Transverse colon (tissue), 4 donors: ENCODE results near the gene EEF1B2.
"Not testable (repeated sequence)": the region's sequence is repeated elsewhere in the genome, so short reads cannot be mapped to it uniquely, and the experiment has no call there.

Experiments used
- CTCF ChIP-seq, 5 experiments: fragments of 200-600 bp in 3 of 5; fragments of 450-650 bp in 2 of 5; sonication (generic) in 3 of 5; IDR thresholded peaks; 1 replicate in 2 of 5; 2 replicates in 3 of 5; pipeline ENCODE4 v1.5.1; 2016 to 2017; ENCODE audit warnings: antibody characterized with exemption in 5 of 5, inconsistent platforms in 3 of 5, mild to moderate bottlenecking in 2 of 5, moderate library complexity in 1 of 5
- EP300 ChIP-seq: sonication (generic); formaldehyde crosslinking; IDR thresholded peaks from one replicate; pipeline ENCODE4 v1.6.1; 2017; ENCODE audit warnings: antibody characterized with exemption, low read depth
- POLR2A ChIP-seq: fragments of 450-650 bp; IDR thresholded peaks from one replicate; pipeline ENCODE4 v1.6.1; 2016; ENCODE audit warnings: antibody characterized with exemption, mild to moderate bottlenecking, moderate library complexity
- POLR2AphosphoS5 ChIP-seq, 3 donors: sonication (generic); formaldehyde crosslinking; IDR thresholded peaks; one replicate each; pipeline ENCODE4 v1.6.1; 2016; ENCODE audit warnings: antibody characterized with exemption in 3 of 3

- TF ChIP-seq EP300; POLR2A; CTCF (IDR thresholded peaks at IDR 0.05); POLR2AphosphoS5 (IDR thresholded peaks at IDR 0.05): not testable (repeated sequence)
Observed at GRCh38 chr2:206162401-206162800, 2.7 kb downstream of the EEF1B2 start.
